Natural killer cell (primary cell): ENCODE results near the gene PALM. TPM values are rescaled to one million over a fixed set of nuclear protein-coding genes. Genes with fewer than 3 reads are reported as not detected.

ENCODE experiments used
- ATAC-seq, 3 donors: fragments of 150-1000 bp in 2 of 3; fragments of 200-7000 bp in 1 of 3; cut with Tn5 transposase; 1 replicate in 1 of 3; 2 replicates in 2 of 3; pipeline ENCODE4 v1.10.0; 2021; ENCODE audit warnings: mild to moderate bottlenecking in 2 of 3, moderate library complexity in 2 of 3
- DNase-seq, 2 donors: peaks; one replicate each; pipeline versions ENCODE4 v3.0.0 to v3.0.0-alpha.2; 2013 to 2021; ENCODE audit warnings: mixed read lengths in 1 of 2
- H3K27ac ChIP-seq: one replicate; pipeline ENCODE4 v1.5.1; 2013; ENCODE audit warnings: mild to moderate bottlenecking, low read length
- H3K27me3 ChIP-seq: one replicate; pipeline ENCODE4 v1.6.1; 2013; ENCODE audit warnings: low read length; ENCODE audit not compliant: control insufficient read depth, insufficient read depth
- H3K36me3 ChIP-seq: one replicate; pipeline ENCODE4 v1.6.1; 2013; ENCODE audit warnings: low read length; ENCODE audit not compliant: control insufficient read depth, insufficient read depth
- H3K4me1 ChIP-seq: one replicate; pipeline ENCODE4 v1.6.1; 2013; ENCODE audit warnings: low read length; ENCODE audit not compliant: control insufficient read depth, insufficient read depth
- H3K4me3 ChIP-seq: one replicate; pipeline ENCODE4 v1.5.1; 2013; ENCODE audit warnings: low read length
- H3K9me3 ChIP-seq: one replicate; pipeline ENCODE4 v1.6.1; 2013; ENCODE audit warnings: low read length; ENCODE audit not compliant: control insufficient read depth, insufficient read depth
- H3K27ac Mint-ChIP-seq, 2 donors: one replicate each; pipeline ENCODE4 v1.8.0; 2022; ENCODE audit warnings: mild to moderate bottlenecking in 2 of 2, mixed read lengths in 2 of 2, moderate library complexity in 1 of 2
- H3K27me3 Mint-ChIP-seq, 2 donors: one replicate each; pipeline ENCODE4 v1.8.0; 2022; ENCODE audit warnings: low read depth in 2 of 2, mixed read lengths in 2 of 2
- H3K36me3 Mint-ChIP-seq: one replicate; pipeline ENCODE4 v1.8.0; 2022; ENCODE audit warnings: mixed read lengths
- H3K4me1 Mint-ChIP-seq, 2 donors: one replicate each; pipeline ENCODE4 v1.8.0; 2022; ENCODE audit warnings: mixed read lengths in 2 of 2
- H3K4me3 Mint-ChIP-seq: one replicate; pipeline ENCODE4 v1.8.0; 2022; ENCODE audit warnings: mild to moderate bottlenecking, moderate library complexity, mixed read lengths
- H3K9me3 Mint-ChIP-seq, 2 donors: one replicate each; pipeline ENCODE4 v1.8.0; 2022; ENCODE audit warnings: mixed read lengths in 2 of 2
- WGBS: methylation state at CpG from one replicate; pipeline ENCODE4 v1.1.7; 2013; ENCODE audit warnings: missing lambda C conversion rate; ENCODE audit not compliant: insufficient coverage; 5-methylcytosine and 5-hydroxymethylcytosine counted together
- intact Hi-C: fragments of 100-400 bp; cut with micrococcal nuclease; formaldehyde crosslinking; loops from one replicate; pipeline ENCODE4 v1.14.2; 2022
- total RNA-seq, 4 donors: library from RNA; stranded (reverse); fragments of 120-200 nt in 1 of 4; gene quantifications; one replicate each; pipeline versions ENCODE4 v1.2.3 to v1.2.4, GENCODE V29; 2013 to 2022
- TF ChIP-seq, protein P1 (sequence below): fragments of 200-600 bp; IDR thresholded peaks from one replicate; pipeline ENCODE4 v1.8.0; 2022; ENCODE audit warnings: antibody characterized with exemption

Gene PALM
- total RNA-seq, 3 donors from 2014 or later (not counting 1 experiment from before 2014, with no cell fraction given), result 0.59 to 1.0 TPM; not detected in 1

- Mint-ChIP-seq H3K4me3 (no peak overlapping the region), H3K27me3 (peaks cover 0 to 3% of the 10 kb centered on the region in 2 donors), H3K36me3 (no peaks in the 10 kb centered on the region), H3K4me1 (peaks cover 0 to 19% of the 10 kb centered on the region in 2 donors), H3K27ac (no peak overlapping the region), H3K9me3 (no peaks in the 10 kb centered on the region)
- H3K27me3 ChIP-seq, result no peaks in the 10 kb centered on the region
- H3K4me1 ChIP-seq, result peaks cover 26% of the 10 kb centered on the region
- H3K36me3 ChIP-seq, result no peaks in the 10 kb centered on the region
- intact Hi-C loops, result no loop called here
- H3K9me3 ChIP-seq, result no peaks in the 10 kb centered on the region
- H3K4me3 ChIP-seq, result no peak overlapping the region
- DNase-seq (no peak), ATAC-seq (no peak)
- H3K27ac ChIP-seq, result no peak overlapping the region
- 93% methylated on average over 16 of the region's 16 CpGs for WGBS
- TF ChIP-seq, protein P1, sequence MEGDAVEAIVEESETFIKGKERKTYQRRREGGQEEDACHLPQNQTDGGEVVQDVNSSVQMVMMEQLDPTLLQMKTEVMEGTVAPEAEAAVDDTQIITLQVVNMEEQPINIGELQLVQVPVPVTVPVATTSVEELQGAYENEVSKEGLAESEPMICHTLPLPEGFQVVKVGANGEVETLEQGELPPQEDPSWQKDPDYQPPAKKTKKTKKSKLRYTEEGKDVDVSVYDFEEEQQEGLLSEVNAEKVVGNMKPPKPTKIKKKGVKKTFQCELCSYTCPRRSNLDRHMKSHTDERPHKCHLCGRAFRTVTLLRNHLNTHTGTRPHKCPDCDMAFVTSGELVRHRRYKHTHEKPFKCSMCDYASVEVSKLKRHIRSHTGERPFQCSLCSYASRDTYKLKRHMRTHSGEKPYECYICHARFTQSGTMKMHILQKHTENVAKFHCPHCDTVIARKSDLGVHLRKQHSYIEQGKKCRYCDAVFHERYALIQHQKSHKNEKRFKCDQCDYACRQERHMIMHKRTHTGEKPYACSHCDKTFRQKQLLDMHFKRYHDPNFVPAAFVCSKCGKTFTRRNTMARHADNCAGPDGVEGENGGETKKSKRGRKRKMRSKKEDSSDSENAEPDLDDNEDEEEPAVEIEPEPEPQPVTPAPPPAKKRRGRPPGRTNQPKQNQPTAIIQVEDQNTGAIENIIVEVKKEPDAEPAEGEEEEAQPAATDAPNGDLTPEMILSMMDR, result no peak
These were observed 22.3 kb downstream of the PALM start for GRCh38 chr19:731000-731399.

DNA sequence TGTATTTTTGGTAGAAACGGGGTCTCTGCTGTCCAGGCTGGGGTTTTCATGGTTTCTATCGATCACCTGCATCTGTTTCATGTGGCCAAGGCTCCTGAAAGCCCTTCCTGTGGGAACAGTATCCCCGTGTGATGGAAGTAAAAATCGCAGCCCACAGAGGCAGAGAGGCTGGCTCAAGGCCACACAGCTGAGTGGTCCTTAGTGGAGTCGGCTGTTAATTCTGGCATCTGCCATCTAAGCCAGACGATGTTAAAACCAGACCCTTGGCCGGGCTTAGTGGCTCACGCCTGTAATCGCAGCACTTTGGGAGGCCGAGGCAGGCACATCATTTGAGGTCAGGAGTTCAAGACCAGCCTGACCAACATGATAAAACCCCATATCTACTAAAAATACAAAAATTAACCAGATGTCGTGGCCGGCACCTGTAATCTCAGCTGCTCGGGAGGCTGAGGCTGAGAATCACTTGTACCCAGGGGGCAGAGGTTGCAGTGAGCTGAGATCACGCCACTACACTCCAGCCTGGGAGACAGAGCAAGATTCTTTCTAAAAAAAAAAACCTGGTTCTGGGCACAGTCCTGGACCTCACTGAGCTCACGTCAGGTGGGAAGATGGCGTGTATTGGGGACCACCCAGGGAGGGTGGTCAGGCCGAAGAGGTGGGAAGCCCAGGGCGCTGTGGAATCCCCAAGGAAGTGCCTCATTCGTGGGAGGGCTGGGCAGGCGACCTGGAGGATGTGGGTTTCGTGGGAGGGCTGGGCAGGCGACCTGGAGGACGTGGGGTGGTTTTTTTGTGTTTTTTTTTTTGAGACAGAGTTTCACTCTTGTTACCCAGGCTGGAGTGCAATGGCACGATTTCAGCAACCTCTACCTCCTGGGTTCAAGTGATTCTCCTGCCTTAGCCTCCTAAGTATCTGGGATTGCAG, 23.7 kb downstream of the PALM start:
- ATAC-seq (peak in 2 of 3 donors; percentile 40 to 69), DNase-seq (no peak)
- Mint-ChIP-seq H3K27ac (peak overlapping the region in 1 of 2 donors; percentile 65), H3K36me3 (no peaks in the 10 kb centered on the region), H3K4me1 (peaks cover 0 to 23% of the 10 kb centered on the region in 2 donors), H3K9me3 (no peaks in the 10 kb centered on the region), H3K27me3 (no peaks in the 10 kb centered on the region), H3K4me3 (no peak overlapping the region)
- Histone ChIP-seq H3K27me3 (no peaks in the 10 kb centered on the region), H3K27ac (no peak overlapping the region), H3K4me1 (peaks cover 26% of the 10 kb centered on the region), H3K9me3 (no peaks in the 10 kb centered on the region), H3K36me3 (no peaks in the 10 kb centered on the region), H3K4me3 (no peak overlapping the region)
- 35% methylated on average over 24 of the region's 24 CpGs for WGBS
- TF ChIP-seq, protein P1, result no peak
- intact Hi-C loops, result no loop called here

DNA sequence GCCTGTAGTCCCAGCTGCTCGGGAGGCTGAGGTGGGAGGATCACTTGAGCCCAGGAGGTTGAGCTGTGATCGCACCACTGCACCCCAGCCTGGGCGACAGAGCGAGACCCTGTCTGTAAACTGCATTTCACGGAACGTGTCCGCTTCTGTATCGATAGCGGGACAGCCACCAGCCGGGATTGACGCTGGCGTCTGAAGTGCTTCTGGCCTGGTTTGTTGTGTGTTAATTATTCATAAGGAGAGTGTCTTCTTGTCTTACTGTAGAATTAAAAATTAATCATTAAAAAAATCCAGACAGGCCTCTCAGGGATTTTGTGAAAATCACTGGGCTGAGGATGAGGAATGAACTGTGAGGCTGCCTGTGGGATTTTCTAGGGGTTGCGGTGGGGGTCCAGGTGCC, 26.0 kb downstream of the PALM start:
- no peaks in the 10 kb centered on the region for H3K9me3 Mint-ChIP-seq
- H3K27me3 Mint-ChIP-seq, result no peaks in the 10 kb centered on the region
- H3K27ac Mint-ChIP-seq, result no peak overlapping the region
- no peaks in the 10 kb centered on the region for H3K36me3 Mint-ChIP-seq
- 89% methylated on average over 13 of the region's 13 CpGs for whole genome bisulfite sequencing
- intact Hi-C loops, result loop anchor here (1.0 kb wide), 2 partner anchors 69 to 150 kb away; no protein-coding TSS in a partner anchor
- TF ChIP-seq, protein P1, result no peak
- no peak overlapping the region for H3K27ac ChIP-seq
- ATAC-seq (no peak), DNase-seq (no peak)
- peaks cover 26% of the 10 kb centered on the region for H3K4me1 ChIP-seq
- H3K4me3 Mint-ChIP-seq, result no peak overlapping the region
- peaks cover 0 to 26% of the 10 kb centered on the region in 2 donors for H3K4me1 Mint-ChIP-seq
- no peaks in the 10 kb centered on the region for H3K36me3 ChIP-seq
- no peaks in the 10 kb centered on the region for H3K9me3 ChIP-seq
- no peak overlapping the region for H3K4me3 ChIP-seq
- H3K27me3 ChIP-seq, result no peaks in the 10 kb centered on the region
